GM20000 (cell line): Measurements from ENCODE around the gene ACAN.

Source experiments
- DNase-seq: peaks from one replicate; pipeline ENCODE4 v3.0.0; 2012; ENCODE audit warnings: low spot score
- TF ChIP-seq, protein P1 (sequence below): IDR thresholded peaks from 2 replicates; pipeline ENCODE4 v1.5.1; 2012; ENCODE audit warnings: mild to moderate bottlenecking, control low read depth; ENCODE audit errors: extremely low read depth, missing control alignments

Gene ACAN

DNA sequence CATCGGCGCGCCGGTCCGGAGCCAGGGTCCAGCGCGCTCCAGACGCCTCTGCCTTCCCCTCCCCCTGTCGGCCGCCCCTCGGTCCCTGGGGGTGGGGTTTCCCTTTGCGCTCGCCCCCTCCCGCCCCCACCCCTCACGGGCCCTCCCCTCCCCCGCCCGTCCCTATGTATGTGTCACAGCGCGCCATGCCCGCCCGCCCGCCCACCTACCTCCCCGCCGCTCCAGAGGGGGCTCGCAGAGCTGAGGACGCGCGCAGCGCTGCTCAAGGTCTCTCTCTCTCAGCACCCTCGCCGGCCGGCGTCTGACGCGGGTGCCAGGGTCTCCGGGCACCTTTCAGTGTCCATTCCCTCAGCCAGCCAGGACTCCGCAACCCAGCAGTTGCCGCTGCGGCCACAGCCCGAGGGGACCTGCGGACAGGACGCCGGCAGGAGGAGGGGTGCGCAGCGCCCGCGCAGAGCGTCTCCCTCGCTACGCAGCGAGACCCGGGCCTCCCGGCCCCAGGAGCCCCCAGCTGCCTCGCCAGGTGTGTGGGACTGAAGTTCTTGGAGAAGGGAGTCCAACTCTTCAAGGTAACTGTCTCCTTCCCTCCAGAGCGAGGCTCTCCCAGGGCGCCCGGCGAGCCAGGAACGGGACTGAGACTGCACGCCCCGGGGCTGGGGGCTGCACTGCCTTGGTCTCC, at the start of gene ACAN:
Gene ACAN, plus strand, starts transcription at position 196 of the 679 bp plus-strand sequence. CDS start 32,771 bp downstream, outside the sequence.
- TF ChIP-seq, protein P1, sequence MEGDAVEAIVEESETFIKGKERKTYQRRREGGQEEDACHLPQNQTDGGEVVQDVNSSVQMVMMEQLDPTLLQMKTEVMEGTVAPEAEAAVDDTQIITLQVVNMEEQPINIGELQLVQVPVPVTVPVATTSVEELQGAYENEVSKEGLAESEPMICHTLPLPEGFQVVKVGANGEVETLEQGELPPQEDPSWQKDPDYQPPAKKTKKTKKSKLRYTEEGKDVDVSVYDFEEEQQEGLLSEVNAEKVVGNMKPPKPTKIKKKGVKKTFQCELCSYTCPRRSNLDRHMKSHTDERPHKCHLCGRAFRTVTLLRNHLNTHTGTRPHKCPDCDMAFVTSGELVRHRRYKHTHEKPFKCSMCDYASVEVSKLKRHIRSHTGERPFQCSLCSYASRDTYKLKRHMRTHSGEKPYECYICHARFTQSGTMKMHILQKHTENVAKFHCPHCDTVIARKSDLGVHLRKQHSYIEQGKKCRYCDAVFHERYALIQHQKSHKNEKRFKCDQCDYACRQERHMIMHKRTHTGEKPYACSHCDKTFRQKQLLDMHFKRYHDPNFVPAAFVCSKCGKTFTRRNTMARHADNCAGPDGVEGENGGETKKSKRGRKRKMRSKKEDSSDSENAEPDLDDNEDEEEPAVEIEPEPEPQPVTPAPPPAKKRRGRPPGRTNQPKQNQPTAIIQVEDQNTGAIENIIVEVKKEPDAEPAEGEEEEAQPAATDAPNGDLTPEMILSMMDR: no peak

DNA sequence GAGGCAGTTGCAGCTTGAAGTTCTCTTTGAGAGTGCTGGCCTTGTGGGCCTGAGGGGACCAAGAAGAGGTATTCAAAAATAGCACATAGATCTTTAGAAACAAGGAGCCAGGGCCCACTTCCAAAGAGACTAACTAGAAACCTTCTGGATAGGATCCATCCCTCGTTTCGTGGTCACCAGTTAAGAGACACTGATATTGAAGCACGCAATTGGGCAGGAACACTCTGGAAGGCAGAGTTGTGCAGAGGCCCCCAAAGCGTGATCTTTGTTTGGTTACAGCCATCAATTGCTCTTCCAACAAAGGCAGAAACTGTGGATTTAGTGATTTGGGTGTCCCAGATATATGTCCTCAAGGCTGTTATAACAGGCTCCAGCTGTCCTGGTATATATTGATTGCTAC, 46.7 kb upstream of the ACAN start:
- no peak for DNase-seq
- TF ChIP-seq, protein P1: no peak

More for the DNA sequence above, at the start of gene ACAN:
- no peak for DNase-seq

DNA sequence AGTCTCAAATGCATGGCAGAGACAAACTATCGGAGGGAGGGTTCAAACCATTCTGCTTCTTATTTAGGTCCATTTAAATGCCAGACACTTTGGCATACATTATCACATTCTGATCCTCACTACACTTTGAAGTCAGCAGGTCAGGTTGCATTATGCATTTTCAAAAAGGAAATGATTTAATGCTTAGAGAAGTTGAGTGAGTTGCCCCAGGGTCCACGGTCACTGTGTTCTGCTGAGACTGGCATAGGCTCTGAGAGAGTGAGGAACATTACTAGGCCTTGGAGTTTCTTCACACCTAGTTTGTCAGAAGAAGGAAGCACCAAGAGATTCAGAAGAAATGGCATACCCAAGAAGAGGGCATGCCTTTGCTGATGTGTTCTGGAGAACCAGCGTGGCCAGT, 46.3 kb upstream of the ACAN start:
- DNase-seq: no peak
- TF ChIP-seq, protein P1: no peak

DNA sequence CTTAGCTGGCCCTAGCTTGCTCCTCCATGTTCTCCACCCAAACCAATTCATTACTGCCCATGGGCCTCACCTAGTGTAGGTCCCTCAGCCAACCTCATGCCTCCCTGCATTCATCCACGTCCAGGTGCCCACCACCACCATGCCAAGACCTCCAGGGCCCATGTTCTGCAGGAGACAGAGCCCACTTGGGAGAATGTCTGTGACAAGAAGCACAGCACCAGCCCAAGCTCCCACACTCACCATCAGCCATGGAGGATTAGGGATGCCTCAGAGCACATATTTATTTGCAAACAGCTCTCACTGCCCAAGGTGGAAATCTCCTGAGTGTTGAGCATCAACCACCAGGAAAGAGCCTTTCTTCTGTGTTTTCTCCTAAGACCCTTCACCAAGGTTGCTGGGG, 43.4 kb upstream of the ACAN start:
- DNase-seq: no peak
- TF ChIP-seq, protein P1: no peak

DNA sequence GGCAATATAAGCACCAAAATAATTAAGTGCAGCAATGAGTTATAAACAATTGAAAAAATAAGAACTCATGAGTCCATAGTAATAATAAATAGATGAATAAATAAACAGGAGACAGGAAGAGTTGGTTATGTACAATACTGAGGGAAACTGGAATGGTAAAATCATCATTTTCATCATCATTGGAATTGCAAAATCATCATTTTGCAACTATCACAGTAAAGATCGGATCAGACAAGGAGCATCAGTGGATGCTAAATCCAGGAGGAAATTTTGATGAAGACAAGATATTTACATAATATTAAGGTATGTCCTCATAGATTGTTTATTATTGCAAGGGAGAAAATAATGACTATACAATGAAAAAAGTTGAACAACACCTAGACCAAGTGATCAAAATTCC, 38.8 kb upstream of the ACAN start:
- DNase-seq: no peak
- TF ChIP-seq, protein P1: no peak

DNA sequence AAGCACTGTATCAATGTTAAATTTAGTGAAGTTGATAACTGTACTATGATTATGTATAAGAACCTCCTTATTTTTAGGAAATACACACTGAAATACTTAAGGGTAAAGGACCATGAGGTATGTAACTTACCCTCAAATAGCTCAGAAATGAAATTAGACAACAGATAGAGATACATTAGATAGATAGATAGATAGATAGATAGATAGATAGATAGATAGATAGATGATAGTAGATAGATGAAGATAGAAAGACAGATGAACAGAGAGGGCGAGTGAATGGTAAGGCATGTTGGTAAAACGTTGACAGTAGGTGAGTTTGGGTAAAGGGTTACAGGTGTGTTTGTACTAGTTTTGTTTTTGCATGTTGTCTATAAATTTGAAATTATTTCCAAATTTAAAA, 38.0 kb upstream of the ACAN start:
- DNase-seq: no peak
- TF ChIP-seq, protein P1: no peak

DNA sequence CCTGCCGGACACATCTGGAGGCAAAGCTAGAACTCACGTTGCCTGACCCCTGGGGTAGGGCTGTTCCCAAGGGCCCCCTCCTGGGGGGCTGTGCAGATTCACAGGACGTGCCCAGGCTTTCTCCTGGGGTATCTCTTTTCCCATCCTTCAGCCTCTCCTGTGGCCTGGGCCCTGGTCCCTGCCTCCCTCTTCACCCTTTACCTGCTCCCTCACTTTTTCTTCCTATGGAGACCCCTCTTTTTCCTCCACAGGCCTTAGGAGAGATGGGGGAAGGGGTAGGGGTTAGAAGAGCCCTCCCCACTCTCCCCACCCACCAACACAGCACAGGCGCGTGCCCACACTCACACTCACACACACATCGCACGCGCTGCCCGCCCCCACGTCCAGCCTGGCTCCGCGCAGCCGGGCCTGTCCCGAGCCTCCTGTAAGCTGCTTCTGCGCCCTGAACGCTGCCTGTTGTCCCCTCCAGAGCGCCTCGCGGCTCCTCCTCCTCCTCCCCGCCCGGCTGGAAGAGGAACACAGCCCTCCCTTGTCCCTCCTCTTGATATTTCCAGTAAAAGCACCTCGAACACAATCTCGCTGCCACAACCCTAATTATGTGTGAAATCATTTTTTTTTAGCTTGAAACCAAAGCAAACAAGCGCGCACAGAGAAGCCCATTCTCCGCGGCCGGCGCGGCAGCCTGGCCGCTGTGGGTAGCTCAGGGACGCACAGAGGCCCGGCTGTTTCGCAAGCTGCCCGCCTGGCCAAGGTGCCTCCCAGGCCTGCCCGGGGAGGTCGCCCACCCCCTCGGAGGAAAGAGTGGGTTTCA, 33.9 kb upstream of the ACAN start:
- TF ChIP-seq, protein P1: no peak
- no peak for DNase-seq
